Measurements from ENCODE around the gene KLHL13. TPM values are rescaled to one million over a fixed set of nuclear protein-coding genes. Genes with fewer than 3 reads are reported as not detected.

The KLHL13 gene
- total RNA-seq, 2 experiments from 2014 or later, result 0.09 to 0.30 TPM

Other genes starting within 250 kb of the KLHL13 start
- gene WDR44, start 229.3 kb upstream of the KLHL13 start, total RNA-seq, result 10 to 100 TPM; 19.5 to 21.0 TPM